Measurements from ENCODE around the gene MBOAT7. TPM values are rescaled to one million over a fixed set of nuclear protein-coding genes. Genes with fewer than 3 reads are reported as not detected.
"Not testable (repeated sequence)": the region's sequence is repeated elsewhere in the genome, so short reads cannot be mapped to it uniquely, and the experiment has no call there.

The MBOAT7 gene
- total RNA-seq, 1 experiment from 2014 or later: 27.5 TPM

- peak; percentile 98 for DNase-seq (ENCODE audit: extremely low read depth, low read depth)
Measured at GRCh38 chr19:54190503-54191010, 1.2 kb upstream of the MBOAT7 start.

GRCh38 chr19:54189735-54190502 is 539 bp upstream of the MBOAT7 start:
- peak; percentile 99 for DNase-seq (ENCODE audit: extremely low read depth, low read depth)

DNA sequence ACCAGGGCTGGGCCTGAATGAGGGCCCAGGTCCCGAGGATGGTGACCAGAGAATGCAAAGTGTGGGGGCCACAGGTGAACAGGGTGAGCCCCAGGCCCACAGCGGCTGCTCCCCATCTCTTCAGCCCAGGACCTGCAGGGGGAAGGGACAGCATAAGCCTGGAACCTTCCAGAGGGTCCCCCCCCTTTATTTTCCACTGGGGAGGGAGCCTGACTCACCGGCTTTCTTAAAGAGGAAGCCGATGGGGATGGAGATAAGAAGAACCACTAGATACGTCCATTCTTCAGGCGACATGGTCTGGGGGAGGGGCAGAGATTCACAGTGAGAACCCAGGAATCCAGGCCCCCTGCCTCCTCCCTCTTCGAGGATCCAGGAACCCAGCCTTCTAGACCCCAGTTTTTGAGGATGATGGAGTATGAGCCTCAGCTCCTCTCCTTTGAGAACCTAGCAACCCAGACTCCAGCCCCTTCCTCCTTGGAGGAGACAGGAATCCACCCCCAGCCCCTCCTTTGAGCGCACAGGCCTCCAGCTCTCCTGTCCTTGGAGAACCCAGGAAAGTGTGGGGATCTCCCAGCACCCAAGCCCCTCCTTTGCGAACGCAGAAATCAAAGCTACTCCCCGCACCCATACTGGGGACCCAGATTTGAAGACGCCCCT is 1.0 kb downstream of the MBOAT7 start:
- no peak for DNase-seq (ENCODE audit: extremely low read depth, low read depth)

- no peak for DNase-seq (ENCODE audit: extremely low read depth, low read depth)
Measured at GRCh38 chr19:54186934-54187381, 2.4 kb downstream of the MBOAT7 start.

DNA sequence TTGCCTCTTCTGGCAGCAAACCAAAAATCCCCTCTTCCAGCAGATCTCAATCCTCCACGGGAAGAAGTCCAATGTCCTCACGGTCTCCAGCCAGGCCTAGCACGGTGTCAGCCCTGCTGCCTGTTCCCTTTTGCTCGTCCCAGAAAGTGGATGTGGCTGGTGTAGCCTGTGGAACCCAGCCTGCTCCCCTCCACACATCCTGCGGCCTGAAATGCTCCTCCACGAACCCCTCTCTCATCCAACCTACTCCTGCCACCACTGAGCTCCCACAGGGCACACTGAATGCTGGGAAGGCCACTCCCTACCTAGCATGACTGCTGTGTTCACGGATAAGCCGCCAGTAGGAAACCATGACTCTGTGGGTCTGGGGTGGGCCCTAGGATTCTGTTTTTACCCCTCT is 3.0 kb downstream of the MBOAT7 start:
- no peak for DNase-seq (ENCODE audit: extremely low read depth, low read depth)

GRCh38 chr19:54183431-54183830 is 5.9 kb downstream of the MBOAT7 start:
- DNase-seq (ENCODE audit: extremely low read depth, low read depth): no peak

DNA sequence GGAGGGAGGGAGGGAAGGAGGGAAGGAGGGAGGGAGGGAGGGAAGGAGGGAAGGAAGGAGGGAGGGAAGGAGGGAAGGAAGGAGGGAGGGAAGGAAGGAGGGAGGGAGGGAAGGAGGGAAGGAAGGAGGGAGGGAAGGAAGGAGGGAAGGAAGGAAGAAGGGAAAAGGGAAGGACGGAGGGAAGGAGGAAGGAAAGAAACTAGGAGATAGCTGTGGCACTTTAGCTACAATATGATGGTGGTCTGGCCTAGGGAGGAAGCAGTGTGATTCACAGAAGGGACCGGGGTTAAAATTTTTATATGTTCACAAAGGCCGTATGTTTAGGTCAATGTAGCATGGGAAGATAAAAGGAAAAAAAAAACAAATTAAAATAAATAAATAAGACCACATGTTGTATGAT is 7.5 kb downstream of the MBOAT7 start:
- DNase-seq (ENCODE audit: extremely low read depth, low read depth): not testable (repeated sequence)

DNA sequence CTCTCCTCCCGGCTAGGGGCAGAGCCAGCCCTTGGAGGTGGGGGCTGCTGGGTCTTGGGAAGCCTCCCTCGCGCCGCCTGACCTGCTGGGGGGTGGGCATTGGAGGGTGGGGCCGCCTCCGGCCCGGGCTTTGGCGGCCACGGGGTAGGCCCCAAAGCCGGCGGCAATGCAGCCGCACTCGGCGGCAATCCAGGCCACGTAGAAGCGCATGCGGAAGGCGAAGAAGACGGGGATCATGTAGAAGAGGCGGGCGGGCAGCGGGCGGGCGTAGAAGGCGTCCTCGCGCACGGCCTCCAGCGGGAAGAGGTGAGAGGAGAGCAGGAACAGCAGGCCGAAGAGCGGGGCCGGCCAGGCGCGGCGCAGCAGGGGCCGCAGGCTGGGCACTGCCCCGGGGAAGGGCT is 8.7 kb downstream of the MBOAT7 start:
- no peak for DNase-seq (ENCODE audit: extremely low read depth, low read depth)

DNA sequence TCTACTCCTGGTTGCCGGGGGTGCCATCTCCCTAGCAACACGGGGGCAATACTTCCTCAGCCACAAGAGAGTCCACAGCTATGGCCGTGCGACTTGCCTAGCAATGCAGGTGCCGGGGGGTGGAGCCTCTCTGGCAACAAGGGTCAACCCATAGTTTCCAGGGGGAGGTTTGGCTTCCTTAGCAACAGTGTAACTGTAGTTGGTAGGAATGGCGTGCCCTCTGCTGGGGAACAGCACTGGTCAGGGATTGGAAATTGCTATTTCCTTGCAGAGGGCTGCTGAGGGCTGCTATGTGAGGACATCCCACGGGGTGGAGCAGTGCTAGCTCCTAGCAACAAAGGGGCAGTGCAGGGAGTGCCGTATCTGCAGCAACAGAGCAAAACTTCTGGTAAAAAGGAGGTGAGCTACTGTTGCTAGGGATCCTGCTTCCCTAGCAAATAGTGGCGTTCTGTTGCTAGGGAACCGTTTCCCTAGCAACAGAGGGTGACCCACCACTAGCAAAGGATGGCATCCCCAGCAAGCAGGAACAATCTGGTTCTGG is 9.4 kb downstream of the MBOAT7 start:
- no peak for DNase-seq (ENCODE audit: extremely low read depth, low read depth)

GRCh38 chr19:54179262-54179852 is 10.0 kb downstream of the MBOAT7 start:
- no peak for DNase-seq (ENCODE audit: extremely low read depth, low read depth)

DNA sequence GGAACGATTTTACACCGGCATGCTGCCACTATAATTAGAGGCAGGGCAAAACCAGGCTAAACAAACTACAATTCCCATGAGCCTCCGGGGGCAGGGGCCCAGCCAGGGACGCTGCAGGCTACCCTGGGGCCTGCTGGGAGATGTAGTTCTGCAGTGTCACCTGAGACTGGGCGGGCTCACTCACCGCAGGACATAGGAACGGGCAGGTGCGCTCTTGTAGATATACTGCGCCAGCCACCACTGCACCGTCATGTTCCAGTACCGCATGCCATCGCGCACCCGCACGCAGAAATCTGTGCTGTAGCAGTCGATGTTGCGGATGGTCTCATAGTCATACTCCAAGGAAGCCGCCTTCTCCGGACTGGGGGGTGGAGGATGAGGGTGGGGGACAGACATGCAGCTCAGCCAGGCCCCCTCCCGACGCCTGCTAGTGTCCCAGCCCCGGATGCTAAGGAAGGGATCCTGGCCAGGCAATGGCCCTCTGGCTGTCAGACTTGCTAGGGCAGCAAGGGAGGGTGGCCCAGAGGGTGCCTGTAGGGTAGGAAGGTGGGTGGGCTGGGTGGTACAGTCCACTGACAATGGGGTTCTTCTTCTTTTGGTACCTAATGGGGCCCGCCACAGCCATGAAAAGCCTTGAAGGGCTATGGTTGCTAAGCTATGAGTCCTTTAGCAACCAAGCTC is 10.7 kb downstream of the MBOAT7 start:
- no peak for DNase-seq (ENCODE audit: extremely low read depth, low read depth)

GRCh38 chr19:54173951-54174834 is 15.2 kb downstream of the MBOAT7 start:
- no peak for DNase-seq (ENCODE audit: extremely low read depth, low read depth)

DNA sequence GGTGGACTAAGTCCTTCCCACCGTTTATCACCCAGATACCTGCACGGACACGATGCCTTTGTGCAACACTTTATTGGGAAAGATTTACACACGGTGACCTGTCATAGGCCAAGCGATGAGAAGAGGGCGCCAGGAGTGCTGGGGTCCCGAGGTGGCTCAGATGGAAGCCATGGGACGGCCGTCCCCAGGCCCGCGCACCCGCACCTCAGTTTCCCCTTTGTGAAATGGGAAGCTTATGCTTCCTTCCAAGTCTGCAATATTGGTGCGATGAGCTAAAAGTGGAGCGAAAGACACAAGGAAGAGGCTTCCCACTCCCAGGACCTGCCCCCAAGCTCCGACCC is 16.1 kb downstream of the MBOAT7 start:
- no peak for DNase-seq (ENCODE audit: extremely low read depth, low read depth)

DNA sequence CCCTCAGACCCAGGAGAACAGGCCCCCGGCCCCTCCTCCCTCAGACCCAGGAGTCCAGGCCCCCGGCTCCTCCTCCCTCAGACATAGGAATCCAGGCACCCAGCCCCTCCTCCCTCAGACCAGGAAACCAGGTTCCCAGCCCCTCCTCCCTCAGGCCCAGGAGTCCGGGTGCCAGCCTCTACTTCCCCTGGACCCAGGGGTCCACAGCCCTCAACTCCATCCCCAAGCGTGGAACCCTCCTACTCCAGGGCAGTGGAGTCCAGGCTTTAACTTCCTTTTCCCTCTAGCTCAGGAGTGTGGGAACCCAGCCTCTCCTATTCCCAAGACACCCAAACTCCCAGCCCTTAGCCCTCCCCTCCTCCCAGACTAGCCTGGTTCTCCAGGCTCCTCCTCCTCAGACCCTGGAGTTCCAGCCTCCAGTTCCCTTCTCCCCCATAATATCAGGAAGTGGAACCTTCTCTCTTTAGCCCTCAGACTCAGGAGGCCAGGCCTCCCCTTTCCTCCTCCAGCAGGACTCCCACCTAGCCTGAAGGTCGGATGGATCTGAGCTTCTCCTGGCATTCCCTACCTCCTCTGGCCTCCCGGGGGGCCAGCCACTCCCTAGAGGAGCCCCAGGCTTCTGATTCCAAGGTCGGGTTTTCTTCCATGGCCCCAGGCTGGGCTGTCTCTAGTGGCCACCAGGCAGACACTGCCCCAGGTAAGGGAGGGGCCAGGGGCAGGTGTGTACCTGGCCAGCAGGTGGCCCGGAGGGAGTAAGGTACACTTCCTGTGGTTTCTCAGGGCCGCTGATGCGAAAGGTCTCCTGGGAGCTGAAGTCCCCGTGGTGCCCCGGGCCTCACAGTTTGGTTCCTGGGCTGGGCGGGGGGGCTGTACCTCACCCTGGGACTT is 16.7 kb downstream of the MBOAT7 start, which contains the start of gene TMC4:
TMC4 (minus strand) TSS at position 690 of the 888 bp plus-strand sequence; CDS start at position 647, 43 bp downstream.
- no peak for DNase-seq (ENCODE audit: extremely low read depth, low read depth)

DNA sequence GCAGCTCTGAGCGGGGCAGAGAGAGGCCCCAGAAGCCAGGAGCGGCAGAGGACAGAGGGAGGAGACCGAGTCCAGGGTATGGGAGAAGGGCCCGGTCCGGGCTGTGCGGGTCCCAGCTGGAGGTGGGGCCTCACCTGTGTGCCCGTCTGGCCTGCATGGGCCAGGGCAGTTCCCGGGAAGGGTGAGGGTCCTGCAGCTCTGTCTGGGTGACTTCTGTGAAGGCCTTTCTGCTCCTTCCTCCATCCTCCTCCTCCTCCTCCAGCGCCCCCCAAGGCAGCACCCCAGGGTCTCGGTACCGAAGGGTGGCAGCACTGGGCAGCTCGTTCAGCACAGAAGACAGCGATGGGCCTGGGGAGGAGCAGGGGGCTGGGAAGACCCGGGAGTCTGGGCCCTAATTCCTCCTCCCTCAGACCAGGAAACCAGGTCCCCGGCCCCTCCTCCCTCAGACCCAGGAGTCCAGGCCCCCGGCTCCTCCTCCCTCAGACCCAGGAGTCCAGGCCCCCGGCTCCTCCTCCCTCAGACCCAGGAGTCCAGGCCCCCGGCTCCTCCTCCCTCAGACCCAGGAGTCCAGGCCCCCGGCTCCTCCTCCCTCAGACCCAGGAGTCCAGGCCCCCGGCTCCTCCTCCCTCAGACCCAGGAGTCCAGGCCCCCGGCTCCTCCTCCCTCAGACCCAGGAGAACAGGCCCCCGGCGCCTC is 17.5 kb downstream of the MBOAT7 start:
- not testable (repeated sequence) for DNase-seq (ENCODE audit: extremely low read depth, low read depth)

- DNase-seq (ENCODE audit: extremely low read depth, low read depth): no peak
Measured at GRCh38 chr19:54169149-54169740, 20.1 kb downstream of the MBOAT7 start.

- peak; percentile 75 for DNase-seq (ENCODE audit: extremely low read depth, low read depth)
Measured at GRCh38 chr19:54168174-54168917, 21.0 kb downstream of the MBOAT7 start.

Measured in NCI-H460 (cell line).